Tibial nerve (tissue), 4 donors: Measurements from ENCODE around the gene PASD1. TPM values are rescaled to one million over a fixed set of nuclear protein-coding genes. Genes with fewer than 3 reads are reported as not detected.

ENCODE experiments used
- DNase-seq, 2 donors: peaks; one replicate each; pipeline ENCODE4 v3.0.0-alpha.2; 2019; ENCODE audit warnings: low spot score in 2 of 2
- H3K27ac ChIP-seq, 4 donors: fragments of 200-600 bp; sonication (generic) in 3 of 4; one replicate each; pipeline ENCODE4 v1.5.1; 2017 to 2019; ENCODE audit warnings: mild to moderate bottlenecking in 1 of 4
- H3K27me3 ChIP-seq, 2 donors: fragments of 200-600 bp; sonication (generic) in 1 of 2; one replicate each; pipeline versions ENCODE4 v1.5.1 to v1.6.0; 2017 to 2019
- H3K36me3 ChIP-seq, 3 donors: fragments of 200-600 bp; sonication (generic); one replicate each; pipeline ENCODE4 v1.5.1; 2018 to 2019
- H3K4me1 ChIP-seq, 4 donors: fragments of 200-600 bp; sonication (generic) in 3 of 4; one replicate each; pipeline ENCODE4 v1.5.1; 2017 to 2019
- H3K4me3 ChIP-seq, 4 donors: fragments of 200-600 bp; sonication (generic) in 3 of 4; one replicate each; pipeline ENCODE4 v1.5.1; 2017 to 2019; ENCODE audit warnings: mild to moderate bottlenecking in 1 of 4, moderate library complexity in 1 of 4
- H3K9me3 ChIP-seq, 4 donors: fragments of 200-600 bp; sonication (generic) in 3 of 4; one replicate each; pipeline ENCODE4 v1.5.1; 2017 to 2019
- EP300 ChIP-seq, 2 donors: sonication (generic); formaldehyde crosslinking; IDR thresholded peaks; one replicate each; pipeline ENCODE4 v1.6.1; 2017; ENCODE audit warnings: antibody characterized with exemption in 2 of 2, mild to moderate bottlenecking in 1 of 2
- POLR2A ChIP-seq, 2 donors: fragments of 450-650 bp; IDR thresholded peaks; one replicate each; pipeline ENCODE4 v1.6.1; 2017; ENCODE audit warnings: antibody characterized with exemption in 2 of 2, mild to moderate bottlenecking in 2 of 2, moderate library complexity in 2 of 2
- WGBS, 2 donors: methylation state at CpG; one replicate each; pipeline ENCODE4 v1.1.5; 2018; 5-methylcytosine and 5-hydroxymethylcytosine counted together
- total RNA-seq, 4 donors: library from RNA; depleted of rRNA; stranded (reverse); fragments of >200 nt; gene quantifications; one replicate each; pipeline ENCODE4 v1.1.0, GENCODE V29; 2016
- TF ChIP-seq, protein P1 (sequence below), 5 experiments: fragments of 200-600 bp in 3 of 5; fragments of 450-650 bp in 2 of 5; sonication (generic) in 3 of 5; IDR thresholded peaks; one replicate each; pipeline ENCODE4 v1.5.1; 2016 to 2019; ENCODE audit warnings: antibody characterized with exemption in 5 of 5, mild to moderate bottlenecking in 3 of 5, moderate library complexity in 2 of 5

Gene PASD1
- total RNA-seq, 4 donors from 2014 or later: not detected

DNA sequence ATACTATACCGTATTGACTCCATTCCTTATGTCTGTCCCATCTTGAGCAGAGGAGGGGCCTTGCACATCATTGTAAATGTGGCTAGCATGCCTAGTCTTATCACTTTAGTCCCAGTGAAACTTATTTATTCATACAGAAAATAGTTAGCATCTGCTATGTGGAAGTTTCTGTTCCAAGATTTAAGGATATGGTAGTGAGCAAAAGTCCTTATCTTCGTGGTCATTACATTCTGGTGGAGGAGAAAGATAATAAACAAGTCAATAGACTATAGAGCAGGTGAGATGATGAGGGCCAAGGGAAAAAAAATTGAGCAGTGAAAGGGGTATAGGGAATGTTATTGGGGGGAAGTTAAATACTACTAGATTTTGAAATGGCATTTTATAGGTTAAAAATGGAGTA lies 68.3 kb downstream of the PASD1 start:
- no peaks in the 10 kb centered on the region for H3K9me3 ChIP-seq

DNA sequence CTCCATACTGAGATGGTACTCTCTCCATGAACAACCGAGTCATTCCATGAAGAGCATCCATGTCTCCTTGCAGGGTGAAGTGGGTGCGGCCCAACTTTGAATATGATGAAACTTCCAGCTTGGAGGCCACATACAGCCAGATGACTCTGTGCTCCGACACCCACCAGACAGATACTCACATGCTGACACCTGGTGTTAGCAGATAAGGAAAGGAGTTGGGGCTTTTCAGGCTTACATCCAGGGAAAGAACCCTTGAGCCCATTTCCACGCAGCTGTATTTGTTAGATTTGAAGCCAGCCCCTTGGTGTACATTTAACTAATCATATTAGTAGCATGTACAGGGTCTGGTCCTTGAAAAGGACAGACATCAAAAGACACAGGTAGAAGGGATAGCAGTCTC lies 69.7 kb downstream of the PASD1 start:
- no peak overlapping the region for H3K4me3 ChIP-seq
- no peaks in the 10 kb centered on the region for H3K9me3 ChIP-seq
- DNase-seq: no peak
- H3K27ac ChIP-seq: no peak overlapping the region
- H3K36me3 ChIP-seq: no peaks in the 10 kb centered on the region
- 65 to 75% methylated on average over 4 of the region's 4 CpGs for WGBS, 2 donors
- no peak for TF ChIP-seq EP300 (IDR thresholded peaks at IDR 0.05)
- TF ChIP-seq, protein P1, sequence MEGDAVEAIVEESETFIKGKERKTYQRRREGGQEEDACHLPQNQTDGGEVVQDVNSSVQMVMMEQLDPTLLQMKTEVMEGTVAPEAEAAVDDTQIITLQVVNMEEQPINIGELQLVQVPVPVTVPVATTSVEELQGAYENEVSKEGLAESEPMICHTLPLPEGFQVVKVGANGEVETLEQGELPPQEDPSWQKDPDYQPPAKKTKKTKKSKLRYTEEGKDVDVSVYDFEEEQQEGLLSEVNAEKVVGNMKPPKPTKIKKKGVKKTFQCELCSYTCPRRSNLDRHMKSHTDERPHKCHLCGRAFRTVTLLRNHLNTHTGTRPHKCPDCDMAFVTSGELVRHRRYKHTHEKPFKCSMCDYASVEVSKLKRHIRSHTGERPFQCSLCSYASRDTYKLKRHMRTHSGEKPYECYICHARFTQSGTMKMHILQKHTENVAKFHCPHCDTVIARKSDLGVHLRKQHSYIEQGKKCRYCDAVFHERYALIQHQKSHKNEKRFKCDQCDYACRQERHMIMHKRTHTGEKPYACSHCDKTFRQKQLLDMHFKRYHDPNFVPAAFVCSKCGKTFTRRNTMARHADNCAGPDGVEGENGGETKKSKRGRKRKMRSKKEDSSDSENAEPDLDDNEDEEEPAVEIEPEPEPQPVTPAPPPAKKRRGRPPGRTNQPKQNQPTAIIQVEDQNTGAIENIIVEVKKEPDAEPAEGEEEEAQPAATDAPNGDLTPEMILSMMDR (IDR thresholded peaks at IDR 0.05): no peak
- H3K4me1 ChIP-seq: no peaks in the 10 kb centered on the region
- H3K27me3 ChIP-seq: no peaks in the 10 kb centered on the region

More for the DNA sequence above, 68.3 kb downstream of the PASD1 start:
- Histone ChIP-seq H3K27me3 (no peaks in the 10 kb centered on the region), H3K36me3 (no peaks in the 10 kb centered on the region), H3K4me1 (no peaks in the 10 kb centered on the region), H3K27ac (no peak overlapping the region), H3K4me3 (no peak overlapping the region)
- TF ChIP-seq EP300 (IDR thresholded peaks at IDR 0.05) (no peak), POLR2A (IDR thresholded peaks at IDR 0.05) (no peak)
- TF ChIP-seq, protein P1 (IDR thresholded peaks at IDR 0.05): no peak
- WGBS, 2 donors: 59 to 74% methylated on average over 2 of the region's 2 CpGs
- DNase-seq: no peak

DNA sequence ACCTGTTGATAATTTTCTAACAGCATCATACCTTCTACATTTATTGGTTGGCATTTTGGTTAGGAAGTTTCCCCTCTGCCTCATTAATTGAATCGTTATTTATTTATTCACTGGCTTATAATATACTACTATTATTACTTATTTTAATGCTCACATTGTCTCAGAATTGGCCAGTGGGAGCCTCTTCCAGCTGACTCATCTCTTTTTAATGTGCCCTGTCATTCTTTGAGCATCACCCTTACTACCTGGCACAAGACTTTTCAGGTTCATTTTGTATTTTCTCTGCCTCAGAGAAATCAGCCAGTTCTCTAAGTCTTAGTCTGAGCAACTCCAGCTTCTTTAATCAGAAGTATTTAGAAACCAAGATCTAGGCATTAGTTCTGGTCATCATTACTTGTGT lies 71.5 kb downstream of the PASD1 start:
- H3K27ac ChIP-seq: no peak overlapping the region
- H3K4me1 ChIP-seq: no peaks in the 10 kb centered on the region
- H3K36me3 ChIP-seq: no peaks in the 10 kb centered on the region
- no peaks in the 10 kb centered on the region for H3K9me3 ChIP-seq
- DNase-seq: no peak
- no peak overlapping the region for H3K4me3 ChIP-seq
- 71 to 83% methylated on average over 1 of the region's 1 CpG for WGBS, 2 donors
- TF ChIP-seq POLR2A (IDR thresholded peaks at IDR 0.05) (no peak), EP300 (IDR thresholded peaks at IDR 0.05) (no peak)
- TF ChIP-seq, protein P1 (IDR thresholded peaks at IDR 0.05): no peak
- no peaks in the 10 kb centered on the region for H3K27me3 ChIP-seq

DNA sequence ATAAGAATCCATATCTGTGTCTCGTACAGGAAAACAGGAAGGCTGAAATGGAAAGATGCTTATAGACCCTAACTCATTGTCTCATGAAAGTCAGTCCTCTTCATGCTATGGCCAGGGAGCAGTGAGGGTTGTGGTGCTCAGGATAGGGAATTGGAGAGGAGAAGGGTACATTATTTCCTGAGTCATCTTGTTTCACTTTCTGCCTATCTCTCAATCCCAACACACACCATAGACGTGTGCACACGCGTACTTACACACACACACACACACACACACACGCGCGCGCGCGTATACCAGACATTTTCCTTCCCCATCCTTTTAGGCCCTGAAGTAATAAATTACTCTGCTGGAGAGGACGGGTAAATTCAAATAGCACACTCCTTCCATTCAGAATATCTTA lies 78.1 kb downstream of the PASD1 start:
- H3K27ac ChIP-seq: no peak overlapping the region
- H3K4me3 ChIP-seq: no peak overlapping the region
- no peaks in the 10 kb centered on the region for H3K9me3 ChIP-seq
- no peaks in the 10 kb centered on the region for H3K27me3 ChIP-seq
- TF ChIP-seq, protein P1 (IDR thresholded peaks at IDR 0.05): no peak
- no peak for TF ChIP-seq EP300 (IDR thresholded peaks at IDR 0.05)
- no peak for TF ChIP-seq POLR2A (IDR thresholded peaks at IDR 0.05)
- no peaks in the 10 kb centered on the region for H3K4me1 ChIP-seq
- DNase-seq: no peak
- WGBS, 2 donors: 82 to 83% methylated on average over 11 of the region's 11 CpGs
- H3K36me3 ChIP-seq: no peaks in the 10 kb centered on the region

DNA sequence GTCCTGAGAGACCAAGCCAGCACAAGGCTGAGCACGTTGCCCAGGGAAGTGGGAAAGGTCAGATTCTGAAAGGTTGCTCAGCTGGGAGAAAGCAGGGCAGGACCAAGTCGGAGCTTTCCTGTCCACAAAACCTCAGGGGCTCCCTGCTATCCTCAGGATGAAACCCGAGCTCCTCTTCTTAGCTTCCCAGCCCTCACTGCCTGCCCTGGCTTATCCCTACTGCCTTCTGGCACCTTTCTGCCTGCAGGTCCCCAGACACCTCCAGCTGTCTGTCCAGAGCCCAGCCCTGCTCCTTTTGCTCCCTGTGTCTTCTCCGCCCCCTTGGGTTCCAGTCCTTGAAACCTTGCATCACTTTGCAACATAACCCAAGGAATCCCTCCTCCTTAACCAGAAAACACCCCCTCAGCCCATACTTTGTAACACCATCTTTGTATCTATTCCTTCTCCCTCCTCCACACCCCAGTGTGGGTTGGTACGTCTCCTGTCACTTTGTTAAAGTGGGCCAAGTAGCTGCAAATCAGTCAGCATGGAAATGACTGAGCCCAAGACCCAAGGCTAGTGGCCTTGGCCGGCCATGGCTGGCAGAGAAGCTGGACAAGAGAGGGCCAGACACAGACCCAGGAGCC lies 111.8 kb downstream of the PASD1 start:
- no peaks in the 10 kb centered on the region for H3K9me3 ChIP-seq
- no peak for TF ChIP-seq EP300 (IDR thresholded peaks at IDR 0.05)
- no peak for TF ChIP-seq POLR2A (IDR thresholded peaks at IDR 0.05)
- TF ChIP-seq, protein P1 (IDR thresholded peaks at IDR 0.05): no peak
- no peak overlapping the region for H3K27ac ChIP-seq
- no peak for DNase-seq
- peaks cover 0 to 6% of the 10 kb centered on the region in 2 donors for H3K27me3 ChIP-seq
- 65 to 71% methylated on average over 2 to 6 of the region's 6 CpGs for WGBS, 2 donors
- H3K36me3 ChIP-seq: no peaks in the 10 kb centered on the region
- no peaks in the 10 kb centered on the region for H3K4me1 ChIP-seq
- H3K4me3 ChIP-seq: no peak overlapping the region
